Esophagus muscularis mucosa (tissue), 4 donors: ENCODE measurements around the gene DYNLRB1. TPM values are rescaled to one million over a fixed set of nuclear protein-coding genes. Genes with fewer than 3 reads are reported as not detected.

Experiments used
- DNase-seq: peaks from one replicate; pipeline ENCODE4 v3.0.0-alpha.2; 2017; ENCODE audit errors: extremely low spot score
- H3K27ac ChIP-seq, 4 donors: fragments of 200-600 bp; sonication (generic); replicated peaks in 1 of 4; 1 replicate in 3 of 4; 2 replicates in 1 of 4; pipeline ENCODE4 v1.5.1; 2016 to 2019; ENCODE audit warnings: mild to moderate bottlenecking in 1 of 4
- H3K27me3 ChIP-seq, 4 donors: fragments of 200-600 bp; sonication (generic); one replicate each; pipeline versions ENCODE4 v1.5.1 to v1.6.0; 2016 to 2019
- H3K36me3 ChIP-seq, 4 donors: fragments of 200-600 bp; sonication (generic); one replicate each; pipeline ENCODE4 v1.5.1; 2016 to 2019
- H3K4me1 ChIP-seq, 4 donors: fragments of 200-600 bp; sonication (generic); one replicate each; pipeline ENCODE4 v1.5.1; 2016 to 2019
- H3K4me3 ChIP-seq, 4 donors: fragments of 200-600 bp; sonication (generic); 1 replicate in 2 of 4; 2 replicates in 2 of 4; pipeline ENCODE4 v1.5.1; 2016 to 2019; ENCODE audit warnings: mild to moderate bottlenecking in 4 of 4, moderate library complexity in 1 of 4
- H3K9me3 ChIP-seq, 4 donors: fragments of 200-600 bp; sonication (generic); 1 replicate in 3 of 4; 2 replicates in 1 of 4; pipeline ENCODE4 v1.5.1; 2016 to 2019
- EP300 ChIP-seq: sonication (generic); formaldehyde crosslinking; IDR thresholded peaks from one replicate; pipeline ENCODE4 v1.6.1; 2017; ENCODE audit warnings: antibody characterized with exemption
- POLR2A ChIP-seq: fragments of 450-650 bp; IDR thresholded peaks from one replicate; pipeline ENCODE4 v1.6.1; 2017; ENCODE audit warnings: antibody characterized with exemption, moderate library complexity, mild to moderate bottlenecking, low read depth
- POLR2AphosphoS5 ChIP-seq, 2 donors: sonication (generic); formaldehyde crosslinking; IDR thresholded peaks; one replicate each; pipeline ENCODE4 v1.6.1; 2017; ENCODE audit warnings: antibody characterized with exemption in 2 of 2
- WGBS: methylation state at CpG from one replicate; pipeline ENCODE4 v1.1.5; 2018; 5-methylcytosine and 5-hydroxymethylcytosine counted together
- intact Hi-C: fragments of 100-400 bp; cut with DNase I; formaldehyde crosslinking; loops from one replicate; pipeline ENCODE4 v1.15.1; 2023
- total RNA-seq, 4 donors: library from RNA; depleted of rRNA; stranded (reverse); fragments of >200 nt; gene quantifications; one replicate each; pipeline versions ENCODE4 v1.1.0 to v1.2.1, GENCODE V29; 2016
- TF ChIP-seq, protein P1 (sequence below), 3 experiments: fragments of 200-600 bp in 2 of 3; fragments of 450-650 bp in 1 of 3; sonication (generic) in 2 of 3; IDR thresholded peaks; one replicate each; pipeline ENCODE4 v1.5.1; 2017 to 2019; ENCODE audit warnings: antibody characterized with exemption in 3 of 3, mild to moderate bottlenecking in 2 of 3, moderate library complexity in 1 of 3

Gene DYNLRB1
- total RNA-seq, 4 donors from 2014 or later = 152 to 252 (median 191) TPM

DNA sequence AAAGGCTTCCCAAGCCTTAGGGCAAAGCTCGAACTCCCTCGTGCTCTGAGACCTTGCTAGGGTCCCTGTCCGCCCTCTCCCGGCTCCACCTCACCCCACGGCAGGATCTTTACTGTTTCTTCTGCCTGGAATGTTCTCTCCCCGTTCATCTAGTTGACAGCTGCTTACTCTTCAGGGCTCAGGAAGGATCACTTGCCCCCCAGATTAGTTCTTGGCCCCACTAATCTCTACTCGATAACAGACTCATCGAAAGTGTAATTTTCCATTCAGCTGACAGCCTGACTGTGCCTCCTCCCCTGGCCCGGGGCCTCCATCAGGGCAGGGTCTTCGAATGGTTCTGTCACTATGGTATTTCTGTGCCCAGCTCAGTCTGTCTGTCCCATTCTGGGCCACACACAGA is 45.4 kb downstream of the DYNLRB1 start:
- TF ChIP-seq POLR2A (no peak), POLR2AphosphoS5 (IDR thresholded peaks at IDR 0.05) (no peak)
- Histone ChIP-seq H3K4me3 (no peak overlapping the region), H3K27me3 (peaks cover 0 to 3% (median 0%) of the 10 kb centered on the region in 4 donors), H3K36me3 (peaks cover 0 to 15% (median 8%) of the 10 kb centered on the region in 4 donors), H3K9me3 (no peaks in the 10 kb centered on the region), H3K4me1 (peaks cover 14 to 27% (median 22%) of the 10 kb centered on the region in 4 donors), H3K27ac (peak overlapping the region in 3 of 4 donors; percentile 1 to 99 (median 97))
- intact Hi-C loops = loop anchor here (5.0 kb wide), 1 partner anchor 146 kb away; no protein-coding TSS in a partner anchor
- DNase-seq = no peak
- WGBS = 80% methylated on average over 10 of the region's 10 CpGs

DNA sequence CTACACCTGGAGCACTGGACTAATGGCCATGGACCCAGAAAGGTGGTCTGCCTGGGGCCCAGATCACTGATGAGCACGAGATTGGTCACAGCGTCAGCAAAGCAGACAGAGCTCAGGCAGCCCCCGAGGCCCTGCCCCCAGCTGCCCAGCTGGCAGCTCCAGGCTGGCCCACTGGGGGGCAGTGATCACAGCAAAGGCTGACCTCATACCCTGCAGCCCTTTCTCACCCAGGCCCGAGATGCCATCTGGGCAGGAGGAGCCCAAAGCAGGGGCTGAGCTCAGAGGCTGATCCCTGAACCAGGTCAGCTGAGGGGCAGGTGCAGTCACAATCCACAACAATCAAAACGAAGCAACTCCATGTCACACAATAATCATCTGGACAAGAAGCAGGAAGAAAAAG is 46.4 kb downstream of the DYNLRB1 start:
- H3K27me3 ChIP-seq = peaks cover 0 to 3% (median 0%) of the 10 kb centered on the region in 4 donors
- DNase-seq = no peak
- H3K4me3 ChIP-seq = no peak overlapping the region
- no peak overlapping the region for H3K27ac ChIP-seq
- WGBS = 40% methylated on average over 2 of the region's 5 CpGs
- H3K9me3 ChIP-seq = no peaks in the 10 kb centered on the region
- peaks cover 0 to 24% (median 8%) of the 10 kb centered on the region in 4 donors for H3K36me3 ChIP-seq
- TF ChIP-seq EP300 = no peak
- TF ChIP-seq, protein P1, sequence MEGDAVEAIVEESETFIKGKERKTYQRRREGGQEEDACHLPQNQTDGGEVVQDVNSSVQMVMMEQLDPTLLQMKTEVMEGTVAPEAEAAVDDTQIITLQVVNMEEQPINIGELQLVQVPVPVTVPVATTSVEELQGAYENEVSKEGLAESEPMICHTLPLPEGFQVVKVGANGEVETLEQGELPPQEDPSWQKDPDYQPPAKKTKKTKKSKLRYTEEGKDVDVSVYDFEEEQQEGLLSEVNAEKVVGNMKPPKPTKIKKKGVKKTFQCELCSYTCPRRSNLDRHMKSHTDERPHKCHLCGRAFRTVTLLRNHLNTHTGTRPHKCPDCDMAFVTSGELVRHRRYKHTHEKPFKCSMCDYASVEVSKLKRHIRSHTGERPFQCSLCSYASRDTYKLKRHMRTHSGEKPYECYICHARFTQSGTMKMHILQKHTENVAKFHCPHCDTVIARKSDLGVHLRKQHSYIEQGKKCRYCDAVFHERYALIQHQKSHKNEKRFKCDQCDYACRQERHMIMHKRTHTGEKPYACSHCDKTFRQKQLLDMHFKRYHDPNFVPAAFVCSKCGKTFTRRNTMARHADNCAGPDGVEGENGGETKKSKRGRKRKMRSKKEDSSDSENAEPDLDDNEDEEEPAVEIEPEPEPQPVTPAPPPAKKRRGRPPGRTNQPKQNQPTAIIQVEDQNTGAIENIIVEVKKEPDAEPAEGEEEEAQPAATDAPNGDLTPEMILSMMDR (IDR thresholded peaks at IDR 0.05) = peak in 1 of 3 experiments; percentile 43
- no peak for TF ChIP-seq POLR2AphosphoS5 (IDR thresholded peaks at IDR 0.05)
- TF ChIP-seq POLR2A = no peak
- peaks cover 13 to 20% (median 18%) of the 10 kb centered on the region in 4 donors for H3K4me1 ChIP-seq
- intact Hi-C loops = loop anchor here (5.0 kb wide), 1 partner anchor 145 kb away; no protein-coding TSS in a partner anchor

DNA sequence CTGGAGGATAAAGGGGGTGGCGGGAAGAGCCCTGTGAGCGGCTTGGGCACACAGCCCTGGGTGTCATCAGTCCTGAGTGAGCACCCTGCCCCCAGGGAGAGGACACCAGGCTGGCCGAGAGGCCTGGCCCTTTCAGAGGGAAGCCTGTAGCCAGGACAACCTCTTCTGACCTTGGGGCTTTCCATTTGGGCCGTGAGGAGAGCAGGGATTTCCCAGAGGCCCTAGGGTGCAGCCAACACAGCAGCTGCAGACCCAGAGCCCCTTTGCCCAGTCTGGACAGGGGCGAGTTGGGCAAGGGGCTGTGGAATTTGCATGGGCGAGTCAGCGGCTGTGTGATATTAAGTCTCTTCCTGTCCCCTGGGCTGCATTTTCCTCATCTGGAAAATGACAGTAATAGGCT is 48.6 kb downstream of the DYNLRB1 start:
- Histone ChIP-seq H3K36me3 (peaks cover 0 to 42% (median 12%) of the 10 kb centered on the region in 4 donors), H3K27me3 (no peaks in the 10 kb centered on the region), H3K4me3 (no peak overlapping the region), H3K9me3 (no peaks in the 10 kb centered on the region), H3K4me1 (peaks cover under 1 to 5% (median 3%) of the 10 kb centered on the region in 4 donors), H3K27ac (no peak overlapping the region)
- TF ChIP-seq, protein P1 (IDR thresholded peaks at IDR 0.05) = no peak
- TF ChIP-seq EP300 (no peak), POLR2A (no peak), POLR2AphosphoS5 (IDR thresholded peaks at IDR 0.05) (no peak)
- 74% methylated on average over 7 of the region's 7 CpGs for WGBS
- intact Hi-C loops = loop anchor here (5.0 kb wide), 1 partner anchor 142 kb away; no protein-coding TSS in a partner anchor
- DNase-seq = no peak

DNA sequence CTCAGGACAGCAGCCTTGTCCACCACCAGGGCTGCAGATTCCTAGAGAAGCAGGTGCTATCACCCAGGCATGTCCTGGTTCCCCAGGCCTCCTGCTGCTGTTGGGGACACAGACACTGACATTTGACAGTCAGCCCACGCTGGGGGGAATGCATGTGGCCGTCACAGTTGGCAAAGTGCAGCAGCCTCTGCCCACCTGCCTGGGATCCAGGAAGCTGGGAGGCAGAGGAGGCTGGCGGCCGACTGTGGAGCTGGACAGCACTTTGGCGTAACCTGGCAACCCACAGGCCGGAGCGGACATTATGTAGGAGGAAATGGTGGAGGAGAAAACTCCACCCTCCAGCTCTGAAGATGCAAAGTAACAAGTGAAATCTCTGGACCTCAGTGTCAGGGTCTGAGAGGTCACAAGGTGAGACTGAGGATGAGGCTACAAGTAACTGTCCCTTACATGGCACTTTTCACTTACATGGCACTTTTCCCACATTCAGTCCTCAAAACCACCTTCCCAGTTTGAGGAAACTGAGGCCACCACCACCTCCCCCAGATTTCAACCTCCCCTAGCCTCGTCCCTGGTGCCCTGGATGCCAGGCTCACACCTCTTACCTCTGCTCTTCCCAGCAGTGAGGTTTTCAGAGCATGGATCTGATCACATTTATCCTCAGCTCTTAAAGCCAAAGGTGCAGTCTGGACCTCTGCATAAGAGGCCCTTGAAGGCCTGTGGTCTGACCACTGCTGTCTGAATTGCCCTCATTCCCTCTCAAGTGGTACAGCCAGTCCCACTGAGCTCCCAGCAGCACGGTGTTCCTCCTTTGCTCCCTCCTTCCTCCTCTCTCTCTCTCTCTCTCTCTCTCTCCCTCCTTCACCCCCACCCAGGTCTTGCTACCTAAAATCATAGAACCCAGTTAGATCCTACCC is 51.0 kb downstream of the DYNLRB1 start:
- no peaks in the 10 kb centered on the region for H3K4me1 ChIP-seq
- H3K9me3 ChIP-seq = no peaks in the 10 kb centered on the region
- WGBS = 80% methylated on average over 9 of the region's 9 CpGs
- no peak overlapping the region for H3K4me3 ChIP-seq
- H3K36me3 ChIP-seq = peaks cover 0 to 44% (median 15%) of the 10 kb centered on the region in 4 donors
- intact Hi-C loops = no loop called here
- no peaks in the 10 kb centered on the region for H3K27me3 ChIP-seq
- no peak for TF ChIP-seq POLR2AphosphoS5 (IDR thresholded peaks at IDR 0.05)
- TF ChIP-seq, protein P1 (IDR thresholded peaks at IDR 0.05) = no peak
- no peak for TF ChIP-seq POLR2A
- no peak for TF ChIP-seq EP300
- H3K27ac ChIP-seq = no peak overlapping the region
- no peak for DNase-seq
